Activated naive CD4-positive, alpha-beta T cell treated with Interleukin-2 at 50 U/mL for 16 hours (primary cell): ENCODE results near the gene TRIM41.
"Not testable (repeated sequence)": the region's sequence is repeated elsewhere in the genome, so short reads cannot be mapped to it uniquely, and the experiment has no call there.

ENCODE experiments used
- DNase-seq: peaks from one replicate; pipeline ENCODE4 v3.0.0-alpha.2; 2020

Gene TRIM41

DNA sequence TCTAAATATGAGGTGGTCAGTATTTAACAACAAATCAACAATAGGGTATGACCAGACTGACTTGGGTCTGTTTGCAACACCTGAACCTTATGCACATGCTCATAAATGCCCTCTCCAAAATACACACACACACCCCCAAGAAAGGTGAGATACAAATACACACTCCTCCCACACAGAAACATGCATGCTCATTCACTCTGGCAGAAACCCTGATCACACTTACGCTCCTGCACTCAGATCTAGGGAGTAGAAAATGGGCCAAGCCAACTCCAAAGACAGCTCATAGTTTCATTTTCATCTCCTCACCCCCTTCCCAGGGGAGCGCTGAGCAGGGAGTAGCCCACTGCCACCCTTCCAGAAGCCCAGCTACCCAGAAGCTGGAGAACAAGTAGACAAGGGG lies 29.4 kb upstream of the TRIM41 start:
- no peak for DNase-seq

DNA sequence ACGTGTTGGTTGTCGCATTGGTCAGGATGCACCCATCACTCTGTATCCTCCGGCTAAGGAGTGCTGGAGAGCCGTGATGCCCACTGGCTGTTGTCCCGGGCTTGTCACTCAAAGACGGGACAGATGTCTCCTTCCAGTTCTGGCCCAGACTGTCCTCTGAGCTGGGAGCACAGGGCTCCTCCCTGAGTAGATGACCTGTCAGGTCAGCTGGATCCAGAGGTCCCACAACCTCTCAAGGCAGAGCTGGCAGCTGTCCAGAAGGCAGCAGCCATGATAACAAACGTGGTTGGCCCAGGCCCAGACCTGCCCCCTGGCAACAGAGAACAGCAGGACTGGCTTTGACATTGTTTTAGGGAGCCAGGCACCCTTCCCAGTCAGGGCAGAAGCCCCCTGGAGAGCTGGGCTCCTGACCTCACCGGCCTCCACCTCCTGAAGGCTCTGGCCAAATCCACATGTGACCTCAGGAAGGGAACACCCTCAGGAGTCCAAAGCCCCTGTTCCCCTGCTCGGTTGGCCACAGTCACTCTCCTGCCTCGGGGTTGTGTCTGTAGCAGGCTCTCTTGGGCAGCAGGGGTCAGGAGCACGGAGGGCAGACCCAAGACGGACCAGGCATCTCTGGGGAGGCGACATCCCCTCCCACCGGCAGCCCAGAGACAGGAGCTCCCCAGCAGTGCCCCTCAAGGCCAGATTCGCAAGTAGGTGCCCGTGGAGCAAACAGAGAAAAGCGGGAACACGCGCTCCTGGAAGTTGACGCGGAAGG lies 28.4 kb upstream of the TRIM41 start:
- DNase-seq = no peak

GRCh38 chr5:181195249-181195761 lies 27.8 kb upstream of the TRIM41 start:
- no peak for DNase-seq

GRCh38 chr5:181197326-181197951 lies 25.6 kb upstream of the TRIM41 start:
- DNase-seq = no peak

GRCh38 chr5:181198106-181198685 lies 24.9 kb upstream of the TRIM41 start:
- DNase-seq = no peak

- DNase-seq = no peak
These were observed 24.1 kb upstream of the TRIM41 start for GRCh38 chr5:181198905-181199519.

GRCh38 chr5:181199881-181200638 lies 23.0 kb upstream of the TRIM41 start:
- no peak for DNase-seq

- no peak for DNase-seq
These were observed 22.3 kb upstream of the TRIM41 start for GRCh38 chr5:181200816-181201215.

- DNase-seq = no peak
These were observed 19.9 kb upstream of the TRIM41 start for GRCh38 chr5:181203093-181203711.

DNA sequence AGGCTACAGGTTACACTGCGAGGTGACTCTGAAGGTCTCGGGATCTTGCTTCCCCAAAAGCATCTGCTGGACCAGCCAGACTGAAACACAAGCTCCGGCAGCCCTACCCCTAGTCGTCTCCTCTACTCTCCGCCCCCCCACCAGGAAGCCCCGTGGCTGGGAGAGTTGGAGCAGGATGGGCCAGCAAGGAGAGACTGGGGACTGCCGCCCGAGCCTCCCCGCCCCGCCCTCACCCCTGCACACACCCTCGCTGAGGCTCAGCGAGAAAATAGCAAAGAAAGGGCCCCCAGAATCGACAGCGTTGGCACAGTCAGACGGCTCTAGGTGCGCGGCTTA lies 19.3 kb upstream of the TRIM41 start:
- no peak for DNase-seq

GRCh38 chr5:181204113-181204825 lies 18.8 kb upstream of the TRIM41 start:
- DNase-seq = peak; percentile 25

- peak; percentile 37 for DNase-seq
These were observed 18.0 kb upstream of the TRIM41 start, which contains the start of gene TRIM7 for GRCh38 chr5:181204826-181205760. Gene TRIM7 (minus strand): TSS chr5:181205196. CDS start chr5:181205110, 86 bp downstream.

DNA sequence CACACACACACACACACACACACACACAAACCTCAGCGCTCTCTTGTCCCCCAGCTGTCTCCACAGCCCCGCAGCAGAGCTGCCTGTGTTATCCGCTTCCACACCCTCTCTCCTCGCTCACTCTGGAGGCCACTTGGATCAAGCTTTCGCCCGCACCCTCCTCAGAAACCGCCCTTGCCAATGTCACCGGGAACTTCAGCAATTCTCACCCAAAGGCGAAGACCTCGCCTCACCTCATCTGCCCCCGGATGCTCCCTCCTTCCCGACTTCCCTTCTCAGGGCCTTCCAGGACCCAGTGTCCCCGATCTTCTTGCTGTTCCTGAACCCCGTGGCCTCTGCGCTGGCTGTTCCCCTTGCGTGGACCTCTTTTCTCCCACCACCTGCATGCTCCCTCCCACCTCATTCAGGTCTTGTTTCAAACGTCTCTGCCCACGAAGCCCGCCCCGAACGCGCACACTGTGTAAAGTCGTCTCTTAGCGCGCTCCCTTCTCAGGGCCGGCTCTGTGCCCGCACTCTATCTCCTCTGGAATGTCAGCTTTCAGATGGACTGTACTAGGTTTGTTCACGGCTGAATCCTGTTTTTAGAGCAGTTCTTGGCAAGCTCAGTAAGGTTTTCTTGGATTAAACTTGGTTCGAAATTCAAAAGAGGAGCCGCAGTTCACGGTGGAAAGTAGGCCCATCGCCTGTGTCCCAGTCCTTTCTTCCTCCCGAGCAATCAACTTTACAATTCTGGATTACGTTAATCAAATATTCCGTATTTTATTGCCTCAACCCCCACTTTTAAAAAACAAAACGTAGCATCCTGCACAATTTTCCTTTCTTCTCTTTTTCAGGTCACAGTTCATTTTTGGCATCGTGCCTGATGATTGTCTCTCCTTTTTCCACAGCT lies 17.1 kb upstream of the TRIM41 start:
- peak; percentile 36 for DNase-seq

DNA sequence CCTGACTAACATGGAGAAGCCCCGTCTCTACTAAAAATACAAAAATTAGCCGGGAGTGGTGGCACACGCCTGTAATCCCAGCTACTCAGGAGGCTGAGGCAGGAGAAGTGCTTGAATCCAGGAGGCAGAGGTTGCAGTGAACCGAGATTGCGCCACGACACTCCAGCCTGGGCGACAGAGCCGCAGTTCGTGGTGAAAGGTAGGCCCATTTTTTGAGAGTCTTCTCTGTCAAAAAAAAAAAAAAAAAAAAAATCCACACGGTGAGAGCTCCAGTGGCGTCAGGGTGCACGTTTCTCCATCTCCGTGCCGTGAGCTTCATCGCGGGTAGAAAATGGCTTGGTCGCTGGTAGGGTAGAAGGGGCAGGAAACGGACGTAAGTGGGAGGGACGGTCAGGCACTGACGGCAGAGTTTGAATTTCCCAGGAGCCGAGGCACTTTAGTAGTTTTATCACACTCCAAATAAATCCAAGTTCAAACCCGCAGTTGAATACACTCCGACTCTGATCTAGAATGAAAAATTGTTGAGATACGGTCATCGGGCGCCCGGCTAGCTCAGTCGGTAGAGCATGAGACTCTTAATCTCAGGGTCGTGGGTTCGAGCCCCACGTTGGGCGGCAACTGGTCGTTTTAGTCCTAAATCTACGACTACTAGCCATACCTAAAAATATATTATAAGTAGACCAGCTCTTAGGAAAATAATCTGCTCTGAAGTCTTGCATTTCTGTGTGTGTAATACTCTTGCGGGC lies 15.7 kb upstream of the TRIM41 start:
- peak; percentile 84 for DNase-seq

DNA sequence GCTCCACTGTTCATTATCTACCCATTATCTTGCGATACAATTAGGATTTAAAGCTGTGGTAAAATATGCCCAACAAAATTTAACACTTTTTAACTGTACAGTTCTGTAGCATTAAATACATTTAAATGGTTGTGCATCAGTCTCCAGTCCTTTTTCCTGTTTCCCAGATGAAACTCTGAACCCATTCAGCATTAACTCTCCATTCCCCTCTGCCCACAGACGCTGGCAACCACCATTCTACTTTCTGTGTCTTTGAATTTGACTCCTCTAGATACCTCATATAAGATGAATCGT lies 15.2 kb upstream of the TRIM41 start:
- DNase-seq = no peak

- not testable (repeated sequence) for DNase-seq
These were observed 14.1 kb upstream of the TRIM41 start for GRCh38 chr5:181209006-181209405.

DNA sequence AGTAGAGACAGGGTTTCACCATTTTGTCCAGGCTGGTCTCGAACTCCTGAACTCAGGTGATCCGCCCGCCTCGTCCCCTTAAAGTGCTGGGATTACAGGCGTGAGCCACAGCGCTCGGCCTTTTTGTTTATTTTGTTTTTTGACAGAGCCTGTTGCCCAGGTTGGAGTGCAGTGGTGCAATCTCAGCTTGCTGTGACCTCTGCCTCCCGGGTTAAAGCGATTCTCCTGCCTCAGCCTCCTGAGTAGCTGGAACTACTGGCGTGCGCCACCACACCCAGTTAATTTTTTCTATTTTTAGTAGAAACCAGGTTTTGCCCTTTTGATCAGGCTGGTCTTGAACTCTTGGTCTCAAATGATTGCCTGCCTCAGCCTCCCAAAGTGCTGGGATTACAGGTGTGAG lies 12.9 kb upstream of the TRIM41 start:
- not testable (repeated sequence) for DNase-seq

DNA sequence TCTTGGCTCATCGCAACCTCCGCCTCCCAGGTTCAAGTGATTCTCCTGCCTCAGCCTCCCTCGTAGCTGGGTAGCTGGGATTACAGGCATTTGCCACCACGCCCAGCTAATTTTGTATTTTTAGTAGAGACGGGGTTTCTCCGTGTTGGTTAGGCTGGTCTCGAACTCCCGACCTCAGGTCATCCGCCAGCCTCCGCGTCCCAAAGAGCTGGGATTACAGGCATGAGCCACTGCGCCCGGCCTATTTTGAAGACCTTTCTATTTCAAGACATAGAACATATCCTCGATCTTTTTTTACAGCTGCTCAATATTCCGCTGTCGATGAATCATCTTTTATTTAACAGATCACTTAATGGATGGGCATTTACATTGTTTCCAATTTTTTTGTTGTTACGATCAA lies 12.4 kb upstream of the TRIM41 start:
- not testable (repeated sequence) for DNase-seq

DNA sequence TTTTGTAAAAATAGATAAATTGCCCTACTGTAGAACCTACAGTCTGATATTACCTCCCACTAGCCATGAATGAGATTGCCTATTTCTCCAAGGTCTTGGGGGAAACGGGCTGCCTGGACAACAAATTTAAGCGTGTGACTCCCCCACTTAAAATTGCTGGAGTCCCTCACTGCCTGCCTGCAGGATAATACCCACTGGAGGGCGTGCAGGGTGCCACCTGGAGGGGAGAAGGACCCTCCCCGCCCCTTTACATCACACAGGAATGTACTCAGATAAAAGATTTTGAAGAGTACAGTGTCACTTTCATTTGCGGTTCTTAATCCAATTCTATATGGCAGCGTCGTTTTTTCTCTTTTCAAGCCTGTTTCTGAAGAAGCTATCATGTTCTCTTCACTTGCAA lies 11.9 kb upstream of the TRIM41 start:
- DNase-seq = no peak
